ENCODE results near the gene MAGI2.
"Not testable (repeated sequence)": the region's sequence is repeated elsewhere in the genome, so short reads cannot be mapped to it uniquely, and the experiment has no call there.

The MAGI2 gene

DNA sequence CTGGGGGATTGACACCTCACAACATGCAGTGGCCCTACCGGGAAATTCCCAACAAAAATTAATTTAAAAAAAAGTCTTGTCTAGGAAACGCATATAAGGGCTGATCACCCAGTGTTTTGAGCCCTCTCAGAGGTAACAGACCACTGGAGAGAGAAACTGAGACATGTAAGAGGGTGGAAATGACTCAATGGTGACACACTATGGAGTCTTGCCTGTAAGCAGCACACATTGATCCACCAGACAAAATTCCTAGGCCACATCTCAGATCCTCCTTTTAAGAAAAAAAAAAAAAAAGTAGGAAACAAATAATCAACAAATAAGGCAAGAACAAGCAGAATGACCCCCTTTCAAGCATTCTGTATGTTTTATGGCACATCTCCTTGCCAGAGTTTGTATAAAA lies 296.2 kb downstream of the MAGI2 start:
- DNase-seq (ENCODE audit: low spot score), result no peak

- no peak for DNase-seq (ENCODE audit: low spot score)
Observed at GRCh38 chr7:79149831-79150230, 303.6 kb downstream of the MAGI2 start.

DNA sequence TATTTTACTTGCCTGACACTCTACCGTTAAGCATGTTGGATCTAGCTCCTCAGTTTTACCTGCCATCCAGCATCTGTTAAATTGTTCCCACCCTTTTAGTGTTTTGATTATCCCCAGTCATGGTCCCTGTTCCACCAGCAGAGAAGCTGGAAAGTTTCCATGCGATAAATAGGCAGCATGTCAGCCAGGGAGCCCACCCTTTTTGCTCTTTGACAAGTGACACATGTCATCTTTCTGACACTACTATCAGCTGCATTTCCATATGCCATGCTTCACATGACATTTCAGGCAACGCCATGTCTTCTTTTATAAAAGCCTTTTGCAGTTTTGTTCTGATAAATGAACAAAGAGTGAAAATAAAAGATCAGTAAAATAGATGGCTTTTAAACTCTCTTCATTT lies 310.8 kb downstream of the MAGI2 start:
- no peak for DNase-seq (ENCODE audit: low spot score)

DNA sequence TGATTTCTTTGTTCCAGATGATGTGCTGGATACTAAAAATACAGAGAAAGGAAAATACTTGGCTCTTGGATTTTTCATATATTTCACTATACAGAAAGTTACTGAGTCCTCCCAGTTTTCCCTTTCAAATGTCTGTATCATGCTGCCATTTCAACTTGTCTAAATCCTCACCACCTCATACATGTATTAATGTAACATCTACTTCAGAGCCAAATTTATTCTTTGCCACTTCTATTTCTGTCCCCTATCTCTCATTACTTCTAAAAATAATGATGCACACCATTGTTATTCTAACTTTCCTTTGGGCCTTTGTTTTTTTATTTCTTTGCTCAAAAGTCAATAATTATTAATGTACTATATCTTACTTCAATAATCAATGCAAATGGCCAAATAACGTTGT lies 312.2 kb downstream of the MAGI2 start:
- no peak for DNase-seq (ENCODE audit: low spot score)

DNA sequence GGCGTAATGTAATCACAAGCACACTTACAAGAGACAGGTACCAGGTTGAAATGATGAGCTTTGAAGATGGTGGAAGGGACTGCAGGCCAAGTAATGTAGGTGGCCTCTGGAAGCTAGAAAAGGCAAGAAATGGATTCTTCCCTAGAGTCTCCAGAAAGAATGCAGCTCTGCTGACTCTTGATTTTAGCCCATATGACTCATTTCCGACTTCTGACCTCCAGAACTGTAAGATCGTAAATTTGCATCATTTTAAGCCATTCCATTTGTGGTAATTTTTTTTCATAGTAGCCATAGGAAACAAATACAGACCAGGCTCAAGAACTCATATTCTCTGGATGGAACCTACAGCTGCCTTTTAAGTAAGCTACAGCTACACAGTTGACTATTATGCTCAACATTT lies 315.5 kb downstream of the MAGI2 start:
- DNase-seq (ENCODE audit: low spot score), result no peak

DNA sequence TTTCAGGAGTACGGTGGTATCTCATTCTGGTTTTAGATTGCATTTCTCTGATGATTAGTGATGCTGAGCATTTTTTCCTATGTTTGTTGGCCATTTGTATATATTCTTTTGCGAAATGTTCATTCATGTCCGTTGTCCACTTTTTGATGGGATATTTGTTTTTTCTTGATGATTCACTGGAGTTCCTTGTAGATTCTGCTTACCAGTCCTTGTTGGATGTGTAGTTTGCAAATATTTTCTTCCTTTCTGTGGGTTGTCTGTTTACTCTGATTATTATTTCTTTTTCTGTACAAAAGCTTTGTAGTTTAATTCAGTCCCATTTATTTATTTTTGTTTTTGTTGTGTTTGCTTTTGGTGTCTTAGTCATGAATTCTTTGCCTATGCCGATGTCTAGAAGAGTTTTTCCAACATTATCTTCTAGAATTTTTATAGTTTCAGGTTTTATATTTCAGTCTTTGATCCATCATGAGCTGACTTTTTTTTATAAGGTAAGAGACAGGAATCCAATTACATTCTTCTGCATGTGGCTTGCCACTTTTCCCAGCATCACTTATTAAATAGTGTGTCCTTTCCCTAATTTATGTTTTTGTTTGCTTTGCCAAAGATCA lies 320.5 kb downstream of the MAGI2 start:
- DNase-seq (ENCODE audit: low spot score), result no peak

DNA sequence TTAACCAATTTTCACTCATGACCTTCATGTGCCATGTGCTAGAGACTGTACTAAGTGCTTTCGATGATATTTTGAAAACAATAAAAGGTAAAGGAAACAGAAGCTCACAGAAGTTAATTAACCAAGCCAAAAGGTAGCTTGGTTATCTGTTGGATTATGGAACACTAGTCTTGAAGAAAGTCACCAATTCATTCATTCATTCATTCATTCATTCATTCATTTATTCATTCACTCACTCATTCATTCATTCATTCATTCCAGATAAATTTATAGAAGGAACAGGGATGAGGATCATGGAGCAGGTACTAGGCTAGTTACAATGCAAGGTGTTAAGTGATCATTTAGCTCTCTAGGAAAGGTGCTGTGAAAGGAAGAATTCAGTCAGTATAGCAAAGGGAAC lies 322.8 kb downstream of the MAGI2 start:
- no peak for DNase-seq (ENCODE audit: low spot score)

DNA sequence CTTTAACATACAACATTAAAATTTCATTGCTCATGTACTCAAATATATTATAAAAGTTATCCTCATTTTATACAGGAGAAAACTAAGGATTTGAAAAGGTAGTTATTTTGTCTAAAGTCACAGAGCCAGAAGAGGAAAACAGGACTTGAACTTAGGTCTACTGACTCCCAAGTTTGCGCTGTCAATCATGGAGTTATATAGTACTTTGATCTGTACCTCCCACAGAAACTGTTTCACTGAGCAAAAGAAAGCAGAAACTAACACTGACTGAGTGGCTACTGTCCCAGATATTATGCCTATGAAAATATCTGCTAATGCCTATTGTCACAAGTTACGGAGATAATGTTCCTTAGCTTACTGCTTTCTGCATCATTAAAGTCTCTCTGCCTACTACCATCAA lies 329.1 kb downstream of the MAGI2 start:
- DNase-seq (ENCODE audit: low spot score), result no peak

GRCh38 chr7:79118143-79118542 lies 335.3 kb downstream of the MAGI2 start:
- no peak for DNase-seq (ENCODE audit: low spot score)

DNA sequence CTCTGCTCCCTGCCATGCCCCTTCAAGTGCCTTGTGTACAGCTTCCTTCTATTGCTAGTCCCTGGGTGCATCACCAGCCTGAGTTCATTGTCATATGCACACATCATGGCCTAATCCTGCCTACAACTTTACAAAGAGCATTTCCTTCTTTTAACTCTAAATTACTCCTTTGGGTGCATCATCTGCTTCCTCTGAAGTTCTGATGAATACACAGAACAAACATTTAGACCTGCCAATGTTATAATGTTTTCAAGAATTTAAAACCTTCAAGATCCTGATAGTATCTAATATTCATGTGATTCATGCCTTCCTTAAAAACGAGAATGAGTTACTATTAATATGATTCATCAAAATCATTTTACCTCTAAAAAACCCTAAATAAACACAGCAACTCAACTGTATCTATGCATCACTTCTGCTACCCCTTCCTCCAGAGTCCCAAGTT lies 357.1 kb downstream of the MAGI2 start:
- DNase-seq (ENCODE audit: low spot score), result no peak

DNA sequence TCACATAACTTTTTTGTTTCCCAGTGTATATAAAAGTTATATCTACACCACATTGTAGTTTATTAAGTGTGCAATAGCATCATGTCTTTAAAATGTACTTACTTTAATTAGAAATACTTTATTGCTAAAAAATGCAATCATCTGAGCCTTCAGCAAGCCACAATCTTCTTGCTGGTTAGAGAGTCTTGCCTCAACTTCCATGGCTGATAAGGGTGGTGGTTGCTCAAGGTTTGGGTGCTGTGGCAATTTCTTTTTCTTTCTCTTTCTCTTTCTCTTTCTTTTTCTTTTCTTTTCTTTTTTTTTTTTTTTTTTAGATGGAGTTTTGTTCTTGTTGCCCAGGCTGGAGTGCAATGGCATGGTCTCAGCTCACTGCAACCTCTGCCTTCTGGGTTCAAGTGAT lies 360.0 kb downstream of the MAGI2 start:
- no peak for DNase-seq (ENCODE audit: low spot score)

- DNase-seq (ENCODE audit: low spot score), result no peak
Observed at GRCh38 chr7:79091661-79092060, 361.8 kb downstream of the MAGI2 start.

DNA sequence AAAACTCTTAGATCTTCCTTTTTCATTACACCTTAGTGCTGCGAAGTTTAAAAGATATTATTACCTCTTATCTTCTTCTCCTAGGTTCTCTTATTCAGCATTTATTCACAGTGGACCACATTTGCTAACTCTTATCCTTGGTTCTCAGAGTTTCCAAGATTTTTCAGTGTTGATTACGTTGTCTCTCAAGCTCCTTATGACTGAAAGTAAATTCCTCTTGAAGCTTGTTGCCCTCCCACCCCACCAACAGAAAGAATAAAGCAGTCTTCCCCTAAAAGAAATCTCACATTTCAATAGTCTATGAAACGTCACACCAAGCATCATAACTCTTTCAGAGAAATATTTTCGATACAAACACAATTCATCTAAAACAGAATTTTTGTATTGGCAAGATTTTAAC lies 362.5 kb downstream of the MAGI2 start:
- DNase-seq (ENCODE audit: low spot score), result no peak

DNA sequence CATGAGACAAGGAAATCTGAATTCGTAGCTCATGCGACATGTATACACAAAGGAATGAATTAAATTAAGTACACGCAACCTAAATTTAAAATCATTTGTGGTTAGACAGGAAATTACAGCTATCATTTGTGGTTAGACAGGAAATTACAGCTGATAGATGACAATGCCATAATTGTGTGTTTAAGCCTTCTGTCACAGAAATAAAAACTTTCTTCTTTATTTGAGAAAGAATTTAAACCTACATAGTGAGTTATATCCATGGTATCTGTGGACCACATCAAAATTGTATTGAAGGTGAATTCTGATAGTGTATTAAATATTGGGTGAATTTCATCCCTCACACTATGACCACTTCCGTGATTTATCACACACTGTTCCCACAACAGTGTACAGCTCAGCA lies 362.9 kb downstream of the MAGI2 start:
- DNase-seq (ENCODE audit: low spot score), result no peak

GRCh38 chr7:79084423-79084822 lies 369.0 kb downstream of the MAGI2 start:
- DNase-seq (ENCODE audit: low spot score), result no peak

GRCh38 chr7:79079919-79080554 lies 373.4 kb downstream of the MAGI2 start:
- no peak for DNase-seq (ENCODE audit: low spot score)

DNA sequence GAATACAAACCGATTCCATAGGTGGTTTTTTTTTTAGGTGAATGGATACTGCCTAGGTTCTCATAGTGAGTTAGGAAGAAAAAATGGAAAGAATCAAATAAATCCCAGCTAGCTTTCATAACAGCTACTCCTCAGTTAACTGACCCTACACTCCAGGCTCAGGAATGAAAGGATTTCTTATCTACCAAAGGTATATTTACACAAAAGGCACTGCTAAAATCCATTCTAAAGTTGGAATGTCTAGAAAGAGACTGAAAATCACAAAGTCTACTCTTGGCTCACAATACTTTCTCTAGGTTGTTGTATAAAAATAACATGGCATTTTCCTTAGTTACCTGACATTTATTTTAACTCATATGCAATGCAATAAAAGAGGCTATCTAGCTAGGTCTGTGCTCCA lies 375.2 kb downstream of the MAGI2 start:
- no peak for DNase-seq (ENCODE audit: low spot score)

DNA sequence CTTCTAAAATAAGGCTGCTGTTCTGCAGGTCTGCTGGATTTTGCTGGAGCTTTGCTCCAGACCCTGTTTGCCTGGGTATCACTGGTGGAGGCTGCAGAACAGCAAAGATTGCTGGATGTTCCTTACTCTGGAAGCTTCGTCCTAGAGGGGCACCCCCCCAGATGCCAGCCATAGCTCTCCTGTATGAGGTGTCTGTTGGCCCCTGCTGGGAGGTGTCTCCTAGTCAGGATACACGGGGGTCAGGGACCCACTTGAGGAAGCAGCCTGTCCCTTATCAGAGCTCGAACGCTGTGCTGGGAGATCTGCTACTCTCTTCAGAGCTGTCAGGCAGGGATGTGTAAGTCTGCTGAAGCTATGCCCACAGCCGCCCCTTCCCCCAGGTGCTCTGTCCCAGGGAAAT lies 382.3 kb downstream of the MAGI2 start:
- DNase-seq (ENCODE audit: low spot score), result not testable (repeated sequence)

GRCh38 chr7:79064187-79064823 lies 389.2 kb downstream of the MAGI2 start:
- no peak for DNase-seq (ENCODE audit: low spot score)

GRCh38 chr7:79063019-79063698 lies 390.3 kb downstream of the MAGI2 start:
- DNase-seq (ENCODE audit: low spot score), result peak; percentile 64

DNA sequence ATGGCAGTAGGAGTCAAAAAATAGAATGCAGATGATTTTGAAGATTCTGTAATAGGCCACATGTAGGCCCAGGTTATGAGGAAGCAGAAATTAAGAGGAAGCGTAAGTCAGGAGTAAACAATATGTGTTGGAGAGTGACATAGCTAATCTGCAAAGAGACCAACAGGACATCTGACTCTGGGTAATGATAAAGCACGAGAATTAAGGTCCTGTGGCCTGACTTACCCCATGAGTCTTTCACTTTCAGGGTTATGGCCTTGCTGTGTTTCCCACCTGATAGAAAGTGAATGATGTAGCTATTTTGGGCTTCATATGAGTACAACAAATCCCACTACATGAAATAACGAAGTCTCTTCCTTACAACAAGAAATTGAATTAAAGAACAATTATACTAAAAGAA lies 393.0 kb downstream of the MAGI2 start:
- no peak for DNase-seq (ENCODE audit: low spot score)

- no peak for DNase-seq (ENCODE audit: low spot score)
Observed at GRCh38 chr7:79055722-79056415, 397.6 kb downstream of the MAGI2 start.

- peak; percentile 13 for DNase-seq (ENCODE audit: low spot score)
Observed at GRCh38 chr7:79051915-79052314, 401.6 kb downstream of the MAGI2 start.

Measured in Ammon's horn (tissue), 1 donor.